Activated CD4-positive, alpha-beta T cell treated with anti-CD3 and anti-CD28 coated beads for 4 hours (primary cell): ENCODE data around the gene HM13.
A peak's percentile ranks its signal among the peaks of the same experiment; 100 is the strongest.
"Not testable (repeated sequence)": the region's sequence is repeated elsewhere in the genome, so short reads cannot be mapped to it uniquely, and the experiment has no call there.

ENCODE experiments used
- DNase-seq, 2 donors: peaks; one replicate each; pipeline ENCODE4 v3.0.0-alpha.2; 2020

The HM13 gene

GRCh38 chr20:31593221-31594001 lies 79.2 kb downstream of the HM13 start:
- DNase-seq = no peak

DNA sequence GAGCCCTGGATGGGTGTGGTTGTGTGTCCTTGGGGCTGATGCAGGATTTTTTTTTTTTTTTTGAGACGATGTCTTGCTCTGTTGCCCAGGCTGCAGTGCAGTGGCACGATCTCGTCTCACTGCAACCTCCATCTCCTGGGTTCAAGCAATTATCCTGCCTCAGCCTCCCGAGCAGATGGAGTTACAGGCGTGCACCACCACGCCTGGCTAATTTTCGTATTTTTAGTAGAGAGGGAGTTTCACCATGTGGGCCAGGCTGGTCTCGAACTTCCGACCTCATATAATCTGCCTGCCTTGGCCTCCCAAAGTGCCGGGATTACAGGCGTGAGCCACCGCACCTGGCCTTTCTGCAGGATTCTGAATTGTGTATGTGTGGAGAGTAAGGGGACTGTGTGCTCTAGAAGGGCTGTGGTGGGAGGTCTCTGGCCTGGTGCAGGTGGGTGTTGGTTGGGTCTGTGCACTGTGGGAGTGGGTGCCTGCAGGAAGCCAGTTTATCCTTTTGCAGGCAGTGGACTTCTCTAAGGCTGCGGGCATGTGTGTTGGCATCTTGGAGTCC lies 79.8 kb downstream of the HM13 start:
- DNase-seq = no peak

DNA sequence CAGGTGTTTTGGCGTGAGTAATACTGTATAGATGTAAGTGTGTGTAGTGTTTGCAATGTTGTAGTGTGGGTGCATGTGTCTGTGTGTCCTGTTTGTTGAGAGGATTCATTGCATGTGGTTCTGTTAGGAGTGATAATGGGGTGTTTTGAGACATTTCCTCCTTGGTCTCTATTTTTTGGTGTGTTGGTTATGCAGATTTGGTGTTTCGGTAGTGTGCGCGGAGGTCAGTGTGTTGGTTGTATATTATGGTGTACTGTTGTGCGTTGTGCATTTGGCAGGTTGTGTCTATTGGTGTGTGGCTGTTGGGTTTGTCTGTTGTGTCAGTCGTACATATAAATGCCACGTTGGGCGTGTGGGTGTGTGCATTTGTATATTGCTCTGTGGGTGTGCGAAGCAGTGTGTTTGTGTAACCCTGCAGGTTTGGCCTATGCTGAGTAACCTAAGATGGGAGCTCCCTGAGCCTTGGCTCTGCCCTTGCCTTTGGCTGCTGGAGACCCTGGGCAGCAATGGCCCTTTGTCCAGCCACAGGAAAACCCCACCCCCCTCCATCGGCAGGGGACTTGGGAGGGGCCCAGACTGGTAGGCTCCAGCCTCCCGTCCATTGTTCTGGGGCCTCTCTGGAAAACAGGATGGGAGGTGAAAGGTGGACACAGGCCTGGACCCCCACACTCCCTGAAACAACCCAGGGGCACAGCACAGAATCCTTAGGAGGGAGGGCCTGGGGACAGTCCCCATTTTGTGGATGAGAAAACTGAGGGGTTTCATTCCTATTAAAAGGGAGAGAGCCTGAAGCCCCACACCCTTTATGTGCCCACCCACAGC lies 80.5 kb downstream of the HM13 start:
- no peak for DNase-seq

DNA sequence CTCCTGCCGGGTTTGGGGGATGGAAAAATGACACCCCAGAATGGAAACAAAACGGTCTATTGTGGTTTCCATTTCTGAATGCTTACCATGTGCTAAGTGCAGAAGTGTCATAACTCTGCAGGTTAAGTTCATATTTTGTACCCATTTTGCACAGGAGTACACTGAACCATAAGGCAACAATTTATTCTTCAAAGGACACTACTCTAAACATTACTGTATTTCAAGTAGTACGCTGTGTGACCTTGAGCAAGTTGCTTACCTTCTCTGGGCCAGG lies 81.1 kb downstream of the HM13 start:
- no peak for DNase-seq

DNA sequence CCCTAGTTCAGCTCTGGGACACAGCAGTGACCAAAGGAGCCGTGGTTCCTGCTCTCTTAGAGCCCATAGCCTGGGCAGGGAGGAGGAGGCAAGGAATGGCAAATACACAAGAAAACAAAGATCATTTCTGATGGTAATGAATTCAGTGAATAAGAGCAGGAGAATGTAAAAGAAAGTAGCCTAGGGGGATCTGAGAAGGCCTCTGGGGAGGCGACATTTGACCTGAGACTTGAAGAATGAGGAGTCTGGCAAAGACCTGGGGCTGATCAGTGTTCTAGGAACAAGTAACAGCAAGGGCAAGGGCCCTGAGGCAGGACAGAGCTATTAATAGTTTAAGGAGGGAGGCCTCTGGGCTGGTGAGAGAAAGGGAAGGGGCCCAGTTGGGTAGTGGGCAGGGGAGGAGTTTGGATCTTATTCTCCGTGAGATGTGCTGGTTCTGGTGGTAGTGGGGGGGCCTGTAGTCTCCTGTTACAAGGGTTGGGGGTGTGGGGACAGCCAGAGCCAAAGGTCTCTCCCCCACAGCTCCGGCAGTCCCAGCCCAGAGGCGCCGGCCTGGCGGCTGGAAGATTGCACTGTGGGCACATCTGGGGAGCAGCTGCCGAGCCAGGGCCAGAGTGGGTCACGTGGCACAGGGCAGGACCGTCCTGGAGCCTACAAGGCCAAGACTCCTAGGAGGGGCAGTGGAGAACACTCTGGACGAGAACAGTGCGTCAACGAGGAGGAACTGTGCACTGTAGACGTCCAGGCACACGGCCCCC lies 81.6 kb downstream of the HM13 start:
- DNase-seq = no peak

- DNase-seq = not testable (repeated sequence)
Measured at GRCh38 chr20:31596412-31596715, 82.1 kb downstream of the HM13 start.

- DNase-seq = no peak
Measured at GRCh38 chr20:31596831-31597480, 82.7 kb downstream of the HM13 start.

DNA sequence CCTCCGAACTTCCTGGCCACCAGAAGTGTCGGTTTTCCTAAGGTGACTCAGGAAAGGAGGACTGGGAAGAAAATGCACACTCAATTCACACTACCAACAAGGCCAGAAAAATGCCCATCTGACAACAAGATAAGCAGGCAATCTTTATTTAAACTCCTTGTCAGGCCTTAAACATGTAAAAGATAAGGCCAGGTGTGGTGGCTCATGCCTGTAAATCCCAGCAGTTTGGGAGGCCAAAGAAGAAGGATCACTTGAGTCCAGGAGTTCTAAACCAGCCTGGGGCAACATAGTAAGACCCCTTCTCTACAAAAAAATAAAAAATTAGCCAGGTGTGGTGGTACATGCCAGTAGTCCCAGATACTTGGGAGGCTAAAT lies 83.2 kb downstream of the HM13 start:
- DNase-seq = no peak

DNA sequence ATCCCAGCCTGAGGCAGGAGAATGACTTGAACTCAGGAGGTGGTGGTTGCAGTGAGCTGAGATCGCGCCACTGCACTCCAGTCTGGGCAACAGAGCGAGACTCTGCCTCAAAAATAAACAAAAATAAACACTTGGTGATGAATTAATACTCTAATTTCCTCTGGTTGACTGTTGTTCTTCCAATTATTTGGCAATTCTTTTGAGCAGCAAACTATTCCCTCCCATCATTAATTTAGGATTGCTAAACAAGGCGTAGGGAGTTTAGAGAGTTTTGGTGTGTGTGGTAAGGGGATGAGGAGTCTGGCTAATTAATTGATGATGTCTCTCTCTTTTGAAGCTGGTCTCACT lies 88.2 kb downstream of the HM13 start:
- DNase-seq = no peak

- DNase-seq = peak; percentile 23 to 32
Measured at GRCh38 chr20:31602779-31603441, 88.7 kb downstream of the HM13 start.

DNA sequence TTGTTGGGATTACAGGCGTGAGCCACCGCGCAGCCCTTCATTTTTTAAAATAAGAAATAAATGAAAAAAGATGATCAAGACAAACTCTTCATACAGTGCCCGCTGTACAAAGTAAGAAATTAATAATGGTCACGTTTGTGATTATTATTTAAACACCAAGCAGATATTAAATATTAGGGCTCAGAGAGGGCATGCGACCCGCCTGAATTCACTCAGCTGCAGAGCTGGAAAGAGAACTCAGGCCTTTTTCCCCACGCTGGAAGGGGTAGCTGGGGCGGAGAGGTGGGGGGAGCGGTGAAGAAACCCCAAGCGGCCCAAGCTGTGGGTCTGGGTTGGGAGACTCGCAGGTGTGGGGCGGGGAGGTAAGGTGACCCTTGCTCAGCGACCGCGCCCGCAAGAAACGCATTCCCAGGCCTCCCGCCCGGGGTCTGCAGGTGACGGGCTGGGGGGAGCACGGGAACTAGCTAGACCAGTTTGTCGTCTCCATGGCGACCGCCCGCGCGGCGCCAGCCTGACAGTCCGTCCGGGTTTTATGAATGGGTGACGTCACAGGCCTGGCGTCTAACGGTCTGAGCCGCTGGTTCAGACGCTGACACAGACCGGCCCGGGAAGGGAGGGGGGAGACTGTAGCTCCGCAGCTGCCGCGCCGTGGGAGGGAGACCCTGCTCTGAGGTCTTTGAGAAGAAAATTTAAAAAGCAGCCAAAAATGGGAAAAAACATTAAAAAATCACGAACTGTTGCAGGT lies 89.8 kb downstream of the HM13 start:
- DNase-seq = peak; percentile 61 to 72

DNA sequence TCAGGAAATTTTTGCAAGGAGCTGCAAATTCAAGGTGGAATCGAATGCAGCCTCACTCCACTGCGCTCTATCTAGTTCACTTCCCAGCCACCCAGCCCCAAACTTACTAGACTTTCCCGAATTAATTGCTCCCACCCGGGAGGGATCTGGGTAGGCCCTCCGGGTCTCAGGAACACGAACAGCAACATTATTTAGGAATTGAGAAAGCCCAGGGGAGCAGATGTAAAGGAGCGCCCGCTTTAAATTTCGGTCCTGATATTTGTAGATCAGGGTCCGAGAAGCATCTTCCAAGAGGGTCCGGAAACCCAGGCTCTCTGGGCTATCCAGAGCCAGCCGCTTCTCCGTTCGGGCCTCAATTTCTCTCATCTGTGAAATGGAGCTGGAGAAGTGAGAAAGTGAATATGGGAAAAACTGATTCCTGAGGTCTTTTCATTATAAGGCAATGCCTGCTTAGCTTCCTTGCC lies 90.4 kb downstream of the HM13 start:
- no peak for DNase-seq

GRCh38 chr20:31605031-31605901 lies 91.0 kb downstream of the HM13 start, which contains the start of gene ID1:
Gene ID1, plus strand, starts transcription at chr20:31605289. Its CDS starts 99 bp downstream, at chr20:31605388.
- DNase-seq = peak; percentile 89 to 91

DNA sequence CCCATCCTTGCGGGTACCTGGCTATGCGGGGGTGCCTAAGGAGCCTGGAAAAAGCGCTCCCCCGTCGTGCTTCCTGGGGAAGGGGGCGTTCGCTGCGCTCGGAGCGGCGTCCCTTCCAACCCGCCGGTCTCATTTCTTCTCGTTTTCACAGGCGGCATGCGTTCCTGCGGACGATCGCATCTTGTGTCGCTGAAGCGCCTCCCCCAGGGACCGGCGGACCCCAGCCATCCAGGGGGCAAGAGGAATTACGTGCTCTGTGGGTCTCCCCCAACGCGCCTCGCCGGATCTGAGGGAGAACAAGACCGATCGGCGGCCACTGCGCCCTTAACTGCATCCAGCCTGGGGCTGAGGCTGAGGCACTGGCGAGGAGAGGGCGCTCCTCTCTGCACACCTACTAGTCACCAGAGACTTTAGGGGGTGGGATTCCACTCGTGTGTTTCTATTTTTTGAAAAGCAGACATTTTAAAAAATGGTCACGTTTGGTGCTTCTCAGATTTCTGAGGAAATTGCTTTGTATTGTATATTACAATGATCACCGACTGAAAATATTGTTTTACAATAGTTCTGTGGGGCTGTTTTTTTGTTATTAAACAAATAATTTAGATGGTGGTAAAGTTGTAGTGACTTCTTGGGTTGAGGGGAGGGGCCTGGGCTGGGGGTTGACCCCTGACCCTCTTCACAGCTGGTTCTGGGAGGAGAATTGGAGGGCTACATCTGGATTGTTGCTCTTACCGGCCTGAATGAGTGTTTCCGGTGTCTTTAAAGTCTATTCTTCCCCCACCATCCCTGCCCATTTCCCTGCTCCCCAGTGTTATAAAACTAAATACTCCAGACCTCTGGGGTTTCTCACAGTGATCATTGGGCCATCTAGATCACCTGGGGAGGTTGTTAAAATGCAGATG lies 91.9 kb downstream of the HM13 start:
- peak in 1 of 2 donors; percentile 7 for DNase-seq

DNA sequence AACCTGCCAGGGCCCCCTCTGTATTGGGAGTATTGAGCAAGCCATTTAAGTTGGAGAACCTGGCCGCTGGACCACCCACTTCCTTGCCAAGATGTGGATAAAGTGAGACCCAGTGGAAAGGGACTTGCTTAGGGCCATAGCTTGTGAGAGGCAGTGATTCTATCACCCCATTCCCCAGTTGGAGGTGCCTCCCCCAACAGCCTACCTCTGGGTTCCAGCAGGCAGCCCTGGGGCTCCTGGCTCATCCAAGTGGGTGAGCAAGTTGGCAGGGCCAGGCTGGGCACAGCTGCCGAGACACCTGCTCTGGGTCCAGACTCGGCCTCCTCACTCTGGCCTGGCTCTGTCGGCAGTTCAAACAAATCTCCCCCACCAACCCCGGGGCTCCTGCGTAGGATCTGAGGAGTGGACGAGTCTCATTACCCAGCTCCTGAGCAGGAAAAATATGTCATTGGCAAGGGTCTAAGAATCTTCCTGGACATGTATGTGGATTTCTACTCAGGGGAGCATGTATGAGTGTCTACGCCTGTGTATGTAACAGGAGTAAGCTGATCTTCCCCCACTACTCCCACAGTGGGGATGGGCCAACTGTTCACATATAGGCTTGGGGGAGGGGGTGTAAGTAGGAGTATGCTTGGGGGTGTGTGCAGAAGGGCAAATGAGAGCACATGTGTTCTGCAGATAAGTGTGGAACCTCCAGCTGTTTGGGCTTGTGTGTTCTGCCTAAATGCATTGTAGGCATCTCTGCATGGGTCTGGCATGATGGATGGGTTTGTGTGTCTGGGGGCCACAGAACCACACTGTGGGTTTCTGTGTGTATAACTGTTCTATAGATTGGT lies 92.8 kb downstream of the HM13 start:
- no peak for DNase-seq

- DNase-seq = no peak
Measured at GRCh38 chr20:31607640-31608250, 93.5 kb downstream of the HM13 start.

DNA sequence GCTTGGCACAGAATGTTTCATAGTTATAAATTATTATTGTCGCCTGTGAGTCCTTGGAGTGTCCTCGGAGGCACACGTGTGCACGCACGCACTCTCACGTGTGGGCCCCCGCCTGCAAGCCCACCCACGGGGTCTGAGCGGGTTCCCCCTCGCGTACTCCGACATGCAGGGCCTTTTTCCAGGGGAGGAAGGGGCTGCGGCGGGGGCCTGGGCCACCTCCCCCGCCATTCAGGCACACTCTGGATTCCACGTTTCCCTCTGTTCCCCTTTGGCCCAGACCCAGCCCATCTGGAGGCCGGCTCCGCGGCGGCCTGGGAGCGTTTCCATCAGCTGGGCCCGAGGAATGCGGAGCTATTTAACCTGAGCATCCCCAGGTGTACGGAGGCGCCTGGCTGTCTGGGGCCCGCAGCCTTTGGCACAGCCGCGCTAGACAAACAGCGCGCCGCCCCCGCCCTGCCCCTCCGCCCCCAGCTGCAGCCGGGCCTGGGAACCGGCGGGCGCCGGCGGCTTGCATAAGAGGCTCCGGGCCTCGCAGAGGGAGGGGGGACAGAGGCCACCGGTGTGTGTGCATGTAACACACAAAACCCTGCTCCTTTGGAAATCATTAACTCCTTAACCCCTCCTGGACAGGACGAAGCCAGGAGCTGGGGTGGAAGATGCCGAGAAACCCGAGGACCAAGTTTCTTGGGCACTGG lies 94.2 kb downstream of the HM13 start:
- DNase-seq = no peak

GRCh38 chr20:31612271-31612640 lies 98.0 kb downstream of the HM13 start:
- DNase-seq = not testable (repeated sequence)
